LNCAP (cell line): ENCODE data around the gene GLIS1.

Experiments
- CTCF ChIP-seq: fragments of 450-650 bp; IDR thresholded peaks from 2 replicates; pipeline ENCODE4 v1.5.1; 2017; ENCODE audit warnings: mild to moderate bottlenecking

The GLIS1 gene

GRCh38 chr1:53672243-53672642, 66.7 kb downstream of the GLIS1 start:
- no peak for TF ChIP-seq CTCF

- TF ChIP-seq CTCF: no peak
Measured at GRCh38 chr1:53669621-53670191, 69.3 kb downstream of the GLIS1 start.

GRCh38 chr1:53666566-53666965, 72.4 kb downstream of the GLIS1 start:
- no peak for TF ChIP-seq CTCF

- no peak for TF ChIP-seq CTCF
Measured at GRCh38 chr1:53665996-53666395, 73.0 kb downstream of the GLIS1 start.

- no peak for TF ChIP-seq CTCF
Measured at GRCh38 chr1:53663529-53664300, 75.2 kb downstream of the GLIS1 start.

- TF ChIP-seq CTCF: no peak
Measured at GRCh38 chr1:53662951-53663350, 76.0 kb downstream of the GLIS1 start.

GRCh38 chr1:53662169-53662568, 76.8 kb downstream of the GLIS1 start:
- TF ChIP-seq CTCF: no peak

- TF ChIP-seq CTCF: no peak
Measured at GRCh38 chr1:53661496-53661895, 77.5 kb downstream of the GLIS1 start.
